CD14-positive monocyte (primary cell): ENCODE measurements around the gene FNDC11. TPM values are rescaled to one million over a fixed set of nuclear protein-coding genes. Genes with fewer than 3 reads are reported as not detected.

Experiments
- DNase-seq, 3 donors: peaks; one replicate each; pipeline ENCODE4 v3.0.0-alpha.2; 2011 to 2022
- H2AFZ ChIP-seq: 2 replicates; pipeline ENCODE4 v1.6.0; 2012; ENCODE audit warnings: mild to moderate bottlenecking, low read depth, low read length, inconsistent platforms; ENCODE audit not compliant: insufficient read depth, poor library complexity, severe bottlenecking
- H3K27ac ChIP-seq, 2 donors: 1 replicate in 1 of 2; 2 replicates in 1 of 2; pipeline ENCODE4 v1.5.1; 2012 to 2013; ENCODE audit warnings: low read length in 2 of 2, control low read depth in 1 of 2, inconsistent platforms in 1 of 2, low read depth in 1 of 2, mild to moderate bottlenecking in 1 of 2
- H3K27me3 ChIP-seq, 2 donors: one replicate each; pipeline versions ENCODE4 v1.6.0 to v1.6.1; 2011 to 2013; ENCODE audit warnings: low read length in 2 of 2; ENCODE audit not compliant: control insufficient read depth in 2 of 2, insufficient read depth in 2 of 2
- H3K36me3 ChIP-seq, 2 donors: replicated peaks in 1 of 2; 1 replicate in 1 of 2; 2 replicates in 1 of 2; pipeline versions ENCODE4 v1.5.1 to v1.6.1; 2012 to 2013; ENCODE audit warnings: low read length in 2 of 2, control low read depth in 1 of 2, inconsistent platforms in 1 of 2, mild to moderate bottlenecking in 1 of 2; ENCODE audit not compliant: insufficient read depth in 2 of 2, control insufficient read depth in 1 of 2
- H3K4me1 ChIP-seq, 2 donors: 1 replicate in 1 of 2; 2 replicates in 1 of 2; pipeline versions ENCODE4 v1.5.1 to v1.6.1; 2012 to 2013; ENCODE audit warnings: low read length in 2 of 2, control low read depth in 1 of 2, inconsistent platforms in 1 of 2, mild to moderate bottlenecking in 1 of 2, moderate library complexity in 1 of 2; ENCODE audit not compliant: insufficient read depth in 2 of 2, control insufficient read depth in 1 of 2
- H3K4me2 ChIP-seq: replicated peaks from 2 replicates; pipeline ENCODE3; 2012; ENCODE audit warnings: low read length, moderate library complexity, mild to moderate bottlenecking; ENCODE audit not compliant: poor library complexity, severe bottlenecking; ENCODE audit errors: extremely low read depth
- H3K4me3 ChIP-seq, 3 experiments: fragments of 200-600 bp in 1 of 3; sonication (generic) in 1 of 3; replicated peaks in 1 of 3; 1 replicate in 2 of 3; 2 replicates in 1 of 3; pipeline ENCODE4 v1.5.1; 2011 to 2013; ENCODE audit warnings: low read length in 3 of 3, mild to moderate bottlenecking in 3 of 3, control low read depth in 2 of 3, low read depth in 2 of 3, inconsistent platforms in 1 of 3, moderate library complexity in 1 of 3
- H3K79me2 ChIP-seq: 2 replicates; pipeline ENCODE4 v1.6.0; 2012; ENCODE audit warnings: mild to moderate bottlenecking, control low read depth, inconsistent platforms, low read length, moderate library complexity; ENCODE audit not compliant: insufficient read depth
- H3K9ac ChIP-seq: 2 replicates; pipeline ENCODE4 v1.6.0; 2017; ENCODE audit warnings: low read length, mild to moderate bottlenecking; ENCODE audit not compliant: insufficient read depth, poor library complexity, severe bottlenecking
- H3K9me3 ChIP-seq, 2 donors: replicated peaks in 1 of 2; 1 replicate in 1 of 2; 2 replicates in 1 of 2; pipeline versions ENCODE4 v1.5.1 to v1.6.1; 2012 to 2013; ENCODE audit warnings: low read length in 2 of 2, control low read depth in 1 of 2; ENCODE audit not compliant: control insufficient read depth in 1 of 2, insufficient read depth in 1 of 2
- H4K20me1 ChIP-seq: 2 replicates; pipeline ENCODE4 v1.6.0; 2012; ENCODE audit warnings: mild to moderate bottlenecking, low read length, control low read depth, moderate library complexity; ENCODE audit not compliant: insufficient read depth
- H3K27ac Mint-ChIP-seq, 7 donors: one replicate each; pipeline ENCODE4 v1.8.0; 2020; ENCODE audit warnings: mild to moderate bottlenecking in 7 of 7, mixed read lengths in 7 of 7, moderate library complexity in 6 of 7, inconsistent platforms in 2 of 7
- H3K27me3 Mint-ChIP-seq, 3 donors: one replicate each; pipeline ENCODE4 v1.8.0; 2021 to 2022; ENCODE audit warnings: low read depth in 3 of 3, mild to moderate bottlenecking in 3 of 3, mixed read lengths in 3 of 3, moderate library complexity in 3 of 3, inconsistent platforms in 1 of 3
- H3K36me3 Mint-ChIP-seq, 2 donors: one replicate each; pipeline ENCODE4 v1.8.0; 2020; ENCODE audit warnings: mixed read lengths in 2 of 2, inconsistent platforms in 1 of 2, mild to moderate bottlenecking in 1 of 2
- H3K4me1 Mint-ChIP-seq: one replicate; pipeline ENCODE4 v1.8.0; 2020; ENCODE audit warnings: mild to moderate bottlenecking, mixed read lengths
- H3K4me3 Mint-ChIP-seq, 2 donors: one replicate each; pipeline ENCODE4 v1.8.0; 2020; ENCODE audit warnings: mild to moderate bottlenecking in 2 of 2, mixed read lengths in 2 of 2, moderate library complexity in 1 of 2
- H3K9me3 Mint-ChIP-seq, 7 donors: one replicate each; pipeline ENCODE4 v1.8.0; 2020 to 2022; ENCODE audit warnings: mixed read lengths in 7 of 7, mild to moderate bottlenecking in 6 of 7, moderate library complexity in 6 of 7, inconsistent platforms in 2 of 7
- CTCF ChIP-seq: fragments of 200-600 bp; IDR thresholded peaks from one replicate; pipeline ENCODE4 v1.8.0; 2022; ENCODE audit warnings: antibody characterized with exemption, mild to moderate bottlenecking
- WGBS: methylation state at CpG from one replicate; pipeline ENCODE4 v1.1.5; 2013; ENCODE audit warnings: missing lambda C conversion rate; ENCODE audit not compliant: insufficient coverage; 5-methylcytosine and 5-hydroxymethylcytosine counted together
- intact Hi-C, 2 donors: fragments of 100-400 bp; cut with micrococcal nuclease; formaldehyde crosslinking; loops; one replicate each; pipeline versions ENCODE4 v1.15.0 to v1.15.1; 2023
- polyA plus RNA-seq, 3 donors: library from polyadenylated mRNA; depleted of rRNA in 1 of 3; unstranded in 2 of 3; stranded (reverse) in 1 of 3; fragments of 300-500 nt in 2 of 3; fragments of >200 nt in 1 of 3; fragmentation: Illumina TruSeq in 2 of 3; gene quantifications; 1 replicate in 2 of 3; 2 replicates in 1 of 3; pipeline ENCODE4 v1.2.3, GENCODE V29; 2012 to 2021

The FNDC11 gene
- polyA plus RNA-seq, 3 donors, result 0.23 TPM; not detected in 2

GRCh38 chr20:63507083-63507743 is 46.7 kb upstream of the FNDC11 start:
- H3K4me1 Mint-ChIP-seq, result peaks cover 5% of the 10 kb centered on the region
- Histone ChIP-seq H3K36me3 (no peaks in the 10 kb centered on the region), H3K4me2 (no peak overlapping the region), H3K4me1 (peaks cover 0 to 4% of the 10 kb centered on the region in 2 donors), H3K4me3 (no peak overlapping the region), H2AFZ (no peak overlapping the region), H3K9ac (no peak overlapping the region), H3K79me2 (no peaks in the 10 kb centered on the region), H3K9me3 (peaks cover 16 to 22% of the 10 kb centered on the region in 2 donors), H3K27ac (no peak overlapping the region), H3K27me3 (peaks cover 0 to 17% of the 10 kb centered on the region in 2 donors), H4K20me1 (no peaks in the 10 kb centered on the region)
- peaks cover 23 to 53% (median 25%) of the 10 kb centered on the region in 3 donors for H3K27me3 Mint-ChIP-seq
- no peak for DNase-seq
- no peak overlapping the region for H3K4me3 Mint-ChIP-seq
- peaks cover 13 to 30% (median 20%) of the 10 kb centered on the region in 7 donors for H3K9me3 Mint-ChIP-seq
- 96% methylated on average over 29 of the region's 30 CpGs for WGBS
- no peak for TF ChIP-seq CTCF
- intact Hi-C loops, result no loop called here
- H3K27ac Mint-ChIP-seq, result peak overlapping the region in 1 of 7 donors; percentile 13
- no peaks in the 10 kb centered on the region for H3K36me3 Mint-ChIP-seq

DNA sequence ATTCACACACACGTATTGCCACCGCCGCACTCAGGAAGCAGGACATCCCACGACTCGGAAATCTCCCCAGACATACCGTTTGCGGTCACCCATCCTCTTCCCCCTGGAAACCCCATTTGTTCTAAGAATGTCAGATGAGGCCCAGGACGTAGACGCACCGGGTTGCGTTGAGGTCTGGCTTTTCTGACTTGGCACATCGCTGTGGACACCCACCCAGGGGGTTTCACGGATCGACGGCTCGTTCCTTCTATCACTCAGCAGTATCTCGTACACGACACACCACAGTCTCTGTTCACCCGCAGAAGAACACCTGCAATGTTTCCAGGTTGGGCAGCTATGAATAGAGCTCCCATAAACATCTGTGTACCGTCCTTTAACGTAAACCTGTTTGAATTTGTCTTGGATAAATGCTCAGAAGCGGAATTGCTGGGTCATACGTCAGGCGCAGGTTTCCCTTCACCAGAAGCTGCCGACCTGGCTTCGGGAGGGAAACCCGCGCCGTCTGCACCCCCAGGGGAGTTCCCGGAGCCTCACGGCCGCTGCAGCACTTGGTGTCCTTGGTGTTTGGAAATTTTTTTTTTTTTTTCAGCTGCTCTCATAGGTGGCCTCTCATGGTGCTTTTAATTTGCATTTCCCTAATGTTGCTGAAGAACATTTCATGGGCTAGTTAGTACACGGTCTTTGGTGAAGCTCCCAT is 45.7 kb upstream of the FNDC11 start:
- Histone ChIP-seq H3K79me2 (no peaks in the 10 kb centered on the region), H3K27ac (no peak overlapping the region), H3K36me3 (no peaks in the 10 kb centered on the region), H2AFZ (no peak overlapping the region), H3K9me3 (peaks cover 16 to 22% of the 10 kb centered on the region in 2 donors), H3K4me2 (no peak overlapping the region), H4K20me1 (no peaks in the 10 kb centered on the region), H3K4me1 (peaks cover 0 to 4% of the 10 kb centered on the region in 2 donors), H3K27me3 (peaks cover 0 to 17% of the 10 kb centered on the region in 2 donors), H3K9ac (no peak overlapping the region), H3K4me3 (no peak overlapping the region)
- peaks cover 5% of the 10 kb centered on the region for H3K4me1 Mint-ChIP-seq
- peaks cover 16 to 30% (median 22%) of the 10 kb centered on the region in 7 donors for H3K9me3 Mint-ChIP-seq
- intact Hi-C loops, result no loop called here
- 81% methylated on average over 27 of the region's 33 CpGs for WGBS
- no peak overlapping the region for H3K27ac Mint-ChIP-seq
- no peak for TF ChIP-seq CTCF
- no peak for DNase-seq
- no peaks in the 10 kb centered on the region for H3K36me3 Mint-ChIP-seq
- H3K27me3 Mint-ChIP-seq, result peaks cover 27 to 60% (median 29%) of the 10 kb centered on the region in 3 donors
- H3K4me3 Mint-ChIP-seq, result no peak overlapping the region
